ENCODE data around the gene KDM1B.

Gene KDM1B, protein sequence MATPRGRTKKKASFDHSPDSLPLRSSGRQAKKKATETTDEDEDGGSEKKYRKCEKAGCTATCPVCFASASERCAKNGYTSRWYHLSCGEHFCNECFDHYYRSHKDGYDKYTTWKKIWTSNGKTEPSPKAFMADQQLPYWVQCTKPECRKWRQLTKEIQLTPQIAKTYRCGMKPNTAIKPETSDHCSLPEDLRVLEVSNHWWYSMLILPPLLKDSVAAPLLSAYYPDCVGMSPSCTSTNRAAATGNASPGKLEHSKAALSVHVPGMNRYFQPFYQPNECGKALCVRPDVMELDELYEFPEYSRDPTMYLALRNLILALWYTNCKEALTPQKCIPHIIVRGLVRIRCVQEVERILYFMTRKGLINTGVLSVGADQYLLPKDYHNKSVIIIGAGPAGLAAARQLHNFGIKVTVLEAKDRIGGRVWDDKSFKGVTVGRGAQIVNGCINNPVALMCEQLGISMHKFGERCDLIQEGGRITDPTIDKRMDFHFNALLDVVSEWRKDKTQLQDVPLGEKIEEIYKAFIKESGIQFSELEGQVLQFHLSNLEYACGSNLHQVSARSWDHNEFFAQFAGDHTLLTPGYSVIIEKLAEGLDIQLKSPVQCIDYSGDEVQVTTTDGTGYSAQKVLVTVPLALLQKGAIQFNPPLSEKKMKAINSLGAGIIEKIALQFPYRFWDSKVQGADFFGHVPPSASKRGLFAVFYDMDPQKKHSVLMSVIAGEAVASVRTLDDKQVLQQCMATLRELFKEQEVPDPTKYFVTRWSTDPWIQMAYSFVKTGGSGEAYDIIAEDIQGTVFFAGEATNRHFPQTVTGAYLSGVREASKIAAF

DNA sequence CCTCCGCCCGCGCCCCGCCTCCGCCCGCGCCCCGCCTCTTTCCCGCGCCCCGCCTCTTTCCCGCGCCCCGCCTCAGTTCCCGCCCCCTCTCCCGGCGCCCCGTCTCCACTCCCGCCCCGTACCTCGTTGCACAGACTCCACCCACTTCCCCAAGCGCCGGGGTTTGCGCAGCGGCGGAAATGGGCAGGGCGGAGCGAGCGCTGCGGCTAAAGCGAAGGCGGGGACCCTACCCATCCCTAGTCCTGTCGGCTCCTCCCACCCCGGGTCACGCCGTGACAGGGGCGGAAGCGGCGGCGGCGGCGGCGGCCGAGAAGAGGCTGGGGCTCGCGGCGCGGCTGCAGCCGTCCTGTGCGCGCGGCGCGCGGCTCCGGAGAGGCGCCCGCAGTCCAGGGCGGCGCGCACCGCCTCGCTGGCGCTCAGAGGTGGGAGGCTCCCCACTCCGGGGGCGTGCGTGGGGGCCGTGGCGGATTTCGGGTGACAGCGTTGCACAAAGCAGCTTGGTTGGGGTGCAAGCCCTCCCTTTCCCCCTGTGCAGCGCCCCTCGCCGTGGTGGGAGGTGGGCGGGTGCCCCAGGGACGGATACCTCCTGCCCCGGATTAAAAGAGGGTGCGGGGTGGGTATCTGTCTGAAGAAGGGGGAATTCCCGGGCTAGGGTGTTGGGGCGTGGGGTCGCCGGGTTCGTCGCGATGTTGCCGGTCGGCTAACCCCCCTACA is at the start of gene KDM1B:
TSS of gene KDM1B (plus strand) at position 273 of the 714 bp plus-strand sequence. CDS start 4,474 bp downstream, outside the sequence.
- DNase-seq, result peak; percentile 96 to 98 (median 97)

DNA sequence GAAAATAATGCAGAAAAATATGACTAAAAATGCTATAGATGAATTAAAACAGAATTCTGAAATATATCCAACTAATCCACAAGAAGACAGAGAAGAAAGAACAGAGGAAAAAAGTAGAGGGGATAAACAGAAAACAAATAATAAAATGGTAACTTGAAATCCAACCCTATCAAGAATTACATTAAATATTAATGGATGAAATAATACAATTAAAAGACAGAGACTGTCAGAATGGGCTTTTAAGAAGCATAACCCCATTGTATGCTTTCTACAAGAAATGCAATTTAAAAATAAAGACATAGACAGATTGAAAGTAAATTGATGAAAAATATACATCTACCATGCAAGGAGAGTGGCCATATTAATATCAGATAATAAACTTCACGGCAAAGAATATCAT is 48.2 kb upstream of the KDM1B start:
- no peak for DNase-seq

DNA sequence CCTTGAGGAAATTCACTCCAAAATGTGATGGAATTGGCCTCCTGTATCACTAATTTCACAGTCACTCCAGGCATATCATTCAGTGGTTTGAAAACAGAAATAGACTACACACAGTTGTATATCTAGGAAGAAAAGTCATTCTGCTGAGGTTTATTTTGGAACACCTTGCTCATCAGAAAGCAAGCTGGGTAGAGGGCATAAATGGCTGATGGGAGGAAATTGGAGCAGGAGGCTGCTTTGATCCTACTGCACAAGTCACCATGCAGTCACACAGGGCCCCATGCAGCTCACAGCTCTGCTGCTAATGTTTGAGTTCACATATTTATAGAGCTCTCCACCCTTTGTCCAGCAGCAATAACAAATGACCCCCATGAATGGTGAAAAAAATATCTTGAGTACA is 45.1 kb upstream of the KDM1B start:
- DNase-seq, result no peak

DNA sequence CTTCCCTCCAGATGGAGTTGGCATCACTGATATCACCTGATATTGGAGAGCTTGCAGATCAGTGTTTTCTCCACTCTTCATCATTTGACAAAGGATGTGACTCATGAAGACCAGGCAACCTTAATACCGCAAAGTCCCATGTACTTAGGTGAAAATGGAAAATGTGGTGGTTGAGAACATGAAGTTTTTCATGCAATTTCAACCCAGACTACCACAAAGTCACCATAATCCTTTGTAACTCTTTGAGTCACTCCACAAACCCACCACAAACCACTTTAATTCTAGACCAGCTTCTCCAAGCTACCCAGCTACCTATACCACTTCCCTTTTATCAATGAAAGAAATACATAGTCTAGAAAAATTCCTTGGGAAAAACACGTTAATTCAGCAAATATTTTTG is 39.9 kb upstream of the KDM1B start:
- no peak for DNase-seq

DNA sequence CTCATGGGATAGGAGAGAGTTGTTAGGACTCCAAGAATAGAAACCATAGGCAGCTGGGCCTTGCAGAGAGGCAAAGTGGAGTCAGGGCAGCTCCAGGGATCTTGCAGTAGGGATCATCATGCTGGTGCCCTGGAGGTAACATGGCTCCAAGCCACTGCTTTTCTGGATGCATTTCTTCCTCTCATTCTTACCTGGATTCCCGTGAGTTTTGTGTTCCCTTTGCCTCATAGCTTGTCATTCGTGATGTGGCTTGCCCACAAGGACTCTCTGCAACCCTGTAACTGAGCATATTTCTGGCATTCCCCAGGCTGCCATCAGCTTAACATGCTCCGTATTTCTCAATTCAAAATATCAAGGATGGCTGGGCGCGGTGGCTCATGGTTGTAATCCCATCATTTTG is 38.1 kb upstream of the KDM1B start:
- no peak for DNase-seq

DNA sequence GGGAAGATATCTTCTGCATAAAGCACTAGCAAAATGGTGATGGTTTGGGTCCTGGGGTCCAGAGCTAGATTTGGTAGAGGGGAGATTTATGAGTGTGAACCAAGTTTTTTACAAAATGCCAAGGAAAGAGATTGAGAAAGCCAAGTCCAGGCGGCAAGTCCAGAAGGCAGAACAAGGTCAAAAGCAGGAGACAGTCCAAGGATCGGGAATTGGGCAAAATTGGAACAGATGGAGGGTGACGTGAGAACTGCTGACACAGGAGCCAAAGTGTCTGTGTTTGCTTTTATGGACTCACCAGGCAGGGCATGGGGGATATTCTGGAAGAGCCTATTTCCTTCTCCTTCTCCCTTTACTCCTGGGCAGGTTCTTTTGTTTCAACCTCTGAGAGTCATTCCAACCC is 36.9 kb upstream of the KDM1B start:
- no peak for DNase-seq

DNA sequence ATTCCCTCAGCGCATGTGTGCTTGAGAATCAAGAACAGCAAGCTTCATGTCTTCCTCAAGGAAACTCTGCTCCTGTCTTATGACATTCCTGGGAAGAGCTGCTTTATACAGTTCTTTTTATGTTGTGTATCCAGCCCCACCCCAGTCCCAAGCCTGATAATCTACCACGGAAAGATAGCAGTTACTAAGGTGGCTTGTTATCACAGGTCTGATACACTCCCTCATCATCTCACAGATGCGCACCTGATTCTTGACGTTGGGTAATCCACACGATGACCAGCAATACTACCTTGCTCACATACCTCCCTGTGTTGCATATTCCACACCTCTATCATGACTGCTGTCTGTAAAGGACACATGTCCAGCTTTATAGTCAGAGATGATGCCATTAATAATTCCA is 36.0 kb upstream of the KDM1B start:
- DNase-seq, result no peak

DNA sequence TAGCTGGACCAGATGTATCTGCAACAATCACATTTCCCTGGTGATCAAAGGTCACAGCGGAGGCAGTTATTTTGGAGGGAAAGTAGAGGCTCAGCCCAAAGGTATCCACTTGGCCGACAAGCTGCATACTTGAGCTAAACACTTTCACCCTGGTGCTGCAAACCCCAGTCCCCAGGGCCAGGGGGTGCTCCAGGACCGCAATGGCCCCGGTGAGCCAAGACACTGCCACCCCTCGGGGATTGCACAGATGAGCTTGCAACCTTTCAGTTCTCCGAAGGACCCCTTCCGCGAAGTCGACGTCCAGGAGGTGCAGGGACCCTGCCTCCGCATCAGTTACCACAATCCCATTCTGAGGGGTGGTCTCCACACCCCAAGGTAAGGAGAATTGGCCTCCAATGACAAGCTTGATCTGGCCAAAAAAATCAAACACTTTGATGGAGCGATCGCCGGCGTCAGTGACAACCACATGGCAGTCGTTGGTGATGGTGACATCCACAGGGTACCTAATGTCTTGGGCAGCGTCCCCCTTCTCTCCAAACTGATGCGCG is 33.6 kb upstream of the KDM1B start:
- DNase-seq, result no peak

DNA sequence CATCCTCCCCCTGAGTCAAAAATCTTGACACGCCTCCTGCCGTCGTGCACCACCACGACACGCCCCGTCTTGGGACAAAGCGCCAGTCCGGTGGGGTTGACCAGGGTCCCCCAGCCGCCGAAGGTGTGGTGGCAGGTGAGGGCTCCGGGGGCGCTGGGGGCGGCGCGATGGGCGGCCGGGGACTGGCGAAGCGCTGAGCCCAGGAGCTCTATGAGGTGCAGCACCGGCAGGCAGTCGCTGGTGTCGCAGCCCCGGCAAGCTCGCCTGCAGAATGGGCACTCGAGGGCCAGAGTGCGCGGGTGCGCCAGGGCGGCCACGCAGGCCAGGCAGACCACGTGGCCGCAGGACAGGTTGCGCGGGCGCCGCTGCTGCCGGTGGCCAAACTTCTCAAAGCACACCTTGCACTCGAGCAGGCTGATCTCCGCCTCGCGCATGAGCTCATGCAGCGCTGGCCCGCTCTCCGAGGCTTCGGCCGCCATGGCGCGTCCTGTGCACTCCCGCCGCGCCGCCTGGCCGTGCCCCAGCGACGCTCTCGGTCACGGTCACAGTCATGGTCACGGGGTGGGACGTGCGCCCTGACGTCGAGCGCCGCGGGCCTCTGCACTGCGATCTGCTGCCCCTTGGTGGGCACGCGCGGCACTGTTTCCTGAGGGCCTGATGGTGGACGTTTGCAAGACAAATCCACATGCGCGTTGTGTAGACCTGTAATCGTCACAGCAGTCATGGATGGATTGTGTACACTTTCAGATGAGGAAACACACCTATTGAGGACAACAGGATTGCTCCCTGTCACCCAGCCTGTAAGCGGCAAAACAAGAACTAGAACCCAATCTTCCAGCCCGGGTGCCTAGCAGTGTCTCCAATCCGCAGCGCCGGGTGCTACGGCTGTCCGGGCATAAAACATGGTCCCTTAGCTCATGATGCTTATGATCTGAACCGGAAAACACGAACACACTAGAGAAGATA is 32.8 kb upstream of the KDM1B start, which contains the start of gene NHLRC1:
TSS of gene NHLRC1 (minus strand) at position 550 of the 966 bp plus-strand sequence. CDS start at position 479, 71 bp downstream.
- DNase-seq, result peak; percentile 84 to 93 (median 90)

DNA sequence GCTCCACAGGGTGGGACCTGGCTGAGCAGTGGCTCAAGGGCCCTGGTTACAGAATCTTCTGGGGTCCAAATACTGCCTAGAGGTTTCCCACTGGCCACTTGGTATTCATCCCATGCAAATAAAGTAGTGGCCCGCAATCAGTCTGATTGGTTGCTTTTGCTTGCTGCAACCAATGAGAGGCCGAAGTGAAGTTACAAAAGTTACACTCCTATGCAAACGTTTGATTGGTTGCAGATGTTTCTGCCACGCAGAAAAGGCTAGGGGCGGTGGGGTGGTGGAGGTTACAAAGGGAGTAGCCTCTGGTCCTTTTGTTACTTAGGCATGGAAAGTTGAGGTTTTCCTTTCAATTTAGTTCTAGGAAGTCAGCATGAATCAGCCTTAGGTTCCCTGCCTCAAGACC is 29.1 kb upstream of the KDM1B start:
- no peak for DNase-seq

DNA sequence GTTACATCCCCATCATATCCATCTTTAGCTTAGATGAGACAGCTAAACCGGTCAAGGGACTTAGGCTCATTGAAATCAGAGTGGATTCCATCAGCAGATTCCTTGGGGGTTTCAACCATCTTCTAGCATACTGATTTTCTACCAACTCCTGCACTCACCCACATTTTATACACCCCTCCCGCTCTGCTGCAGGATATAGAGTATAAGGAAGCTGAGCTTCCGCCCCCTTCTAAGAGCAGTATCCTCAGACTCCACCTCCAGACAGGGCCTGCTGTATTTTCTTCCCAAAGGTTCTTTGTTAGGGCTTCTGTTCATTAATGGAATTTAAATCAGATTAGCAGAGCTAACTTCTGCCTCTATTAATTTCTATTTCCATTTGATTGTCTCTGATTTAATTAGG is 22.9 kb upstream of the KDM1B start:
- no peak for DNase-seq

DNA sequence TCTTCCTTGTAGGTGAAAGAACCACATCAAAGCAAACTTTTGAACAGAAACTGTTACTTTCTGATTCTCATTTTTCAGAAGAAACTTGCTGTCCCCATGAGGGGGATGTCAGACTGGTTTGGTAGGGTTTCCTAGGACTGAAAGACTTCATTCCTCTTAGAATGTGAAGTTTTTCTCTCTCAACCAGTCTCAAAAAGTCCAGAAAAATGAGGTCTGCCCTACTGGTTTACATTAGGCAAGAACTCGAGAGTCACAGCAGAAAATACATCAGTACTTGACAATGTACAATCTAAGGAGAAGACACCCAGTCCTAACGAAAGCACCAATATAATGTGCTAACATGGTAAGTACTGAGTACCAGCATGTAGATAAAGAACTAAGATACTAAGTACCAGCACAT is 20.1 kb upstream of the KDM1B start:
- no peak for DNase-seq

DNA sequence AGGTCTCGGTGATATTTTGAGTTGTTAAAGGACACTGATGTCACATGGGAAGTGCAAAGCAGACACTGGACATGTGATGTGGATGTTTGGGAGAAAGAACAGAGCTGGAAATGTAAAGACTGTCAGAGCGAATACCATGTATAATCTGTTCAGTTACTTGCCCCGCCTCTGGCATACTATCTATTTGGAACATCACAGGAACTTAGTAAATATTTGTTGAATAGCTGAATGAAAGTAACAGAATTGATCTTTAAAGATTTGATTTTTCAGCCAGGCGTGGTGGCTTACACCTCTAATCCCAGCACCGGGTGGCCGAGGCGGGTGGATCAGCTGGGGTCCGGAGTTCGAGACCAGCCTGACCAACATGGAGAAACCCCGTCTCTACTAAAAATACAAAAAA is 19.0 kb upstream of the KDM1B start:
- no peak for DNase-seq

DNA sequence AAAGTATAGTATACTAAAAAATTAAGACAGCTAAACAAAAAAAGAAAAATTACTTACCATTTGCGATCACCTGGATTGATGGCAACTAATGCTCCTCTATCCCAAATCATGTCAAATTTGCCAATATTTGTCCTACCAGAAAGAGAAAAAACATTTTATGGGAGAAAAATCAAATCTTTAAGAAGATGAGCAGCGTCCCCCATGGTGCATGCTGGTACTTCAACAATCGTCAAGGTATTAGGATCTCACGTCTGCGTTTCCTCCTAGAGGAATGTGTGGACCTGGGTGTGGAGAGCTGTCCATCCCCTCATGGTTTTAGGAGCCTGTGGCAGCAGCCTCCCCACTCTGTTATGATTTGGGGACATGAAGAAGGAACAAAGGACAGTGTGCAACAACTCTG is 16.3 kb upstream of the KDM1B start:
- DNase-seq, result no peak

DNA sequence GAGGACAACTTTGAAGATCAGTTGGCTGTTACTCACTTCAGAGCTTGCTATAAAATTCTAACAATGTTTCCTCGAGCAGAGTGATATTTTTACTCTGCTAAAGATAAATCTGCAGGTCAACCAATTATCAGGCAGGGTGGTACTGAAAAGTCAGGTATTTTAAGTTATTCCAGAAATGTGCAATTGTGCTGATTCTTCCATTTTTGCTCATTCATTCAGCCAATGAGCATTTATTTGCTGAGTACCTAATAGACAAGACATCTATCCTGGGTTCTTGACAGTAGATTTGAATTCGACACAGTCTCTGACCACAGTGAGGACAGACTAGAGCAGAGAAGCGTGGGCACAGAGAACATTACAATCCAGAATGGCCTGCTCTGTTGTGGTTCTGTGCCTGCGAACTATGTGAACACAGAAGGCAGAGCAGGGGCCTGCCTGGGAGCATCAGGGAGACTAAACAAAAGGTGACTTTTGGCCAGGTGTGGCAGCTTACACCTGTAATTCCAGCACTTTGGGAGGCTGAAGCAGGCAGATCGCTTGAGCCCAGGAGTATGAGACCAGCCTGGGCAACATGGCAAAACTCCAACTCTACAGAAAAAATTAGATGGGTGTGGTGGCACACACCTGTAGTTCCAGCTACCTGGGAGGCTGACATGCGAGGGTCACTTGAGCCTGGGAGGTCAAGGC is 15.1 kb upstream of the KDM1B start:
- no peak for DNase-seq

DNA sequence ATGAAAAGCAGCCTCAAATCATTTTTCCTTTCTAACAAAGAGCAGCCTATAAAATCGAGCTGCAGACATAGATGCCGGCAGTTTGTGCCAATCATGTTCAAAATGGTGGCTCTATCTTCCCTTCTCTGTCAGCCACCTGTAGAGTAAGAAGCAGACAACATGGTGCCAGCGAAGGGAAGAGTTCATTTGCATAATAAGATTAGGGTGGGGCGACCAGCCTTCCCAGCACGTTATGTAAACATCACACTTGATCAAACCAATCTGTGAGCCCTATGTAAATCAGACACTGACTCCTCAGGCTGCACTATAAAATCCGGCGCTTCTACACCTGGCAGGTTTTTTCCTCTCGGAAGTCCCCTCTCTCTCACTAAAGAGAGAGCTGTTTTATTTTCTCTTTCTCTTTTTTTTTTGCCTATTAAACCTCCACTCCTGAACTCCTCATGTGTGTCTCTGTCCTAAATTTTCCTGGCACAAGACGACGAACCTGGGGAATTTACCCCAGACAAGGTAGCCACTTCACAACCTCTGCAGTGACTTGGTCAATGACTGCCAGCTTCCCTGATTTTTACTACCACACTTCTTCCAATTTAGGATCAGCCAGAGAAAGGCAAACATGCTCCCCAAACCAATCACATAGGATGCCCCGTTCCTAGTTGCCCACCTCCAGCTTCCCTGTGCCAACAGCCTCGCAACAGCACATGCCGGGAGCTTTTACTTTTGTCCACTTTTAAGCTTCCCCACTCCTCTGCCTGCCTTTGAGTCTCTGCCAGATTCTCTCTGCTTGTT is 13.2 kb upstream of the KDM1B start:
- peak; percentile 46 to 78 (median 49) for DNase-seq

DNA sequence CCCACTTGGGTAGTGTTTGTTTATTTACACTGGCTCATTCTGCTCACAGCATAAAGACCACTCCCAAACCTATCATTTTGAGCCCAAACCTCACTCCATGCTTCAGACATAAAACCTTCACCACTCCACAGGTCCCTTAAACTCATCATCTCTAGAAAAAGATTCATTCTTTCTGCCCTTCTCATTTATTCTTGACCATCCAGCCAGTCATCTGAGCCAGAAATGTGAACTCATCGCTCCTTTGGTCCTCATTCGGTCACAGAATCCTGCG is 12.7 kb upstream of the KDM1B start:
- no peak for DNase-seq

DNA sequence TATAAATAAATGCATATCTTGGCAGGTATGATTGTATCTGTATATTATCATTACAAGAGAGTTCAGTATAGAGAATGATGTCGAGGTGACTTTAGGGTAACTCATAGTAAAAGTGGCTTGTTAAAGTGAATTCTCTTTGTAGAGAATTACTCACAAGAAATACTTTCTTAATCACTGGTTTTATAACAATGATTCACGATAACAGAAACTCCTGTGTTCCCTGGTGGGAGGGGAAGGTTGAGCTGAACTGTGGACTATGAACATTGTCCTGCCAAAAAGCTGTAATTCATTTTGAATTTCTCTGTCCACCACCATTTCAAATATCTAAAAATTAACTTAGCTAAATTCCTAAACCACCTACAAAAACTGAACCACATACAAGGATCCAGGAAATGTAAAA is 8.1 kb upstream of the KDM1B start:
- no peak for DNase-seq

DNA sequence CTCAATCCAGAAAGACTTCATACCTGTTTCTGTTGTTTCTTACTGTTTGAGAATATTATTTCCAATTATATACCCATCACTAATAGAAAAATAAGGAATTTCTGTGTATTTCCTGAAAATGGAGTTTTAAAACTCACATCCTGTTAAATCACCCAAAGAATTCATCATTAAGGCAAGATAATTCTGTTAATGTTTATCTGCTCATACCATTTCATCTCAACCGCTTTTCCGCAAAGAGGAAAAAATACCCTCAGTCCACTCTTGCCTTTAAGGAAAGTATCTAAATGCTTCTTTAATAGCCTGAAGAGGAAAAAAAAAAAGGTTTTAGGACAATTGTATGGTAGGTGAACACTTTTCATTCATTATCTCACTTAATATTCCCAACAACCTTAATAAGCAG is 7.6 kb upstream of the KDM1B start:
- no peak for DNase-seq

DNA sequence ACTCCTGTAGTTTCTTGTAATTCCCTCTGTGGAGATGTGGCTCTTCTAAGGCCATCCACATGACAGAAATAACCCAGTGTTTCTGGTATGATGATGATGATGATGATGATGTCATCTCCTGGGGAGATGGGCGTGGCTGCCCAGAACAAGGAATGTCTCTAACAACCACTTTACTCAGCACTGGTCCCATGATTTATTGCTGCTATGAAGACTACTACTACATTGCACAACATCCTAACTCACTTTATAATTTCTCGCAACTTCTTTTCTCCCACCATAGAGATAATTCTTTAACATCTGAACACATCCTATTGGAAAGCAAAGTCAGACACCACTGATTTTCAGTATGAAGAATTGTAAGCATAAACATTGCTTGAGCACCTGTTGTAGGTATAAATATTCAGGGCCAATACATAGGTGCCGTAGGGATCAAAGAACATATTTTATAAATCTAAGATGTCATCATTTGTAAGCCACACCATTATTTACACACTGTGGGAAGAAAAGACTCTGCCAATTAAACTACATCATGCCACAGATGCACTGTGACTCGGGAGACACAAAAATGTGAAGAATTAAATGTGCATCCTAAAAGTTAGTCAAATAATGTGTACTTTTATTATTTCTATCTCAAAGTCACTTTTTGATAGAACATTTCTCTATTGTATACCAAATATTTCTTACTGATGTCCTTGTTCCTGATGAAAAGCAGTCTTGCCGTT is 6.8 kb upstream of the KDM1B start:
- DNase-seq, result no peak

Data from NCI-H1417 (cell line).